HepG2 (cell line): ENCODE data around the gene SH2D7. TPM values are rescaled to one million over a fixed set of nuclear protein-coding genes. Genes with fewer than 3 reads are reported as not detected.

Experiments used
- BHLHE40 ChIP-seq: IDR thresholded peaks from 2 replicates; pipeline ENCODE4 v1.6.1; 2011; ENCODE audit warnings: low read length, improper control_type of control experiment
- ETV5 ChIP-seq: IDR thresholded peaks from 2 replicates; pipeline ENCODE4 v1.6.1; 2018; ENCODE audit warnings: missing biosample characterization, missing genetic modification reagents, inconsistent platforms, borderline replicate concordance
- HNF4G ChIP-seq, 2 experiments: sonication (generic) in 1 of 2; formaldehyde crosslinking in 1 of 2; IDR thresholded peaks; 2 replicates each; pipeline versions ENCODE4 v1.4.0 to v1.6.1; 2011 to 2020; ENCODE audit warnings: borderline replicate concordance in 2 of 2, low read depth in 2 of 2, mild to moderate bottlenecking in 2 of 2, low read length in 1 of 2, missing genetic modification reagents in 1 of 2, moderate library complexity in 1 of 2
- SMYD3 ChIP-seq: sonication (generic); formaldehyde crosslinking; IDR thresholded peaks from 2 replicates; pipeline ENCODE4 v1.8.1; 2023; ENCODE audit warnings: mild to moderate bottlenecking, missing genetic modification reagents
- U2AF1 ChIP-seq: fragments of 200-400 bp; formaldehyde crosslinking; optimal IDR thresholded peaks from 2 replicates; pipeline ENCODE3; 2017; ENCODE audit warnings: mild to moderate bottlenecking, low read depth, low read length
- ZBTB3 ChIP-seq: sonication (generic); formaldehyde crosslinking; IDR thresholded peaks from 2 replicates; pipeline ENCODE4 v1.4.0; 2020; ENCODE audit warnings: low read depth, mild to moderate bottlenecking, moderate library complexity, missing genetic modification reagents, borderline replicate concordance
- ZNF207 ChIP-seq: fragments of 450-650 bp; IDR thresholded peaks from 2 replicates; pipeline ENCODE4 v1.6.1; 2016; ENCODE audit warnings: antibody characterized with exemption, borderline replicate concordance
- ZNF251 ChIP-seq: sonication (generic); formaldehyde crosslinking; IDR thresholded peaks from 2 replicates; pipeline ENCODE4 v1.9.0; 2021; ENCODE audit warnings: mild to moderate bottlenecking, missing genetic modification reagents
- ZNF605 ChIP-seq: sonication (generic); formaldehyde crosslinking; IDR thresholded peaks from 2 replicates; pipeline ENCODE4 v1.8.0; 2022; ENCODE audit warnings: mild to moderate bottlenecking, missing genetic modification reagents
- ZNF687 ChIP-seq: sonication (generic); formaldehyde crosslinking; IDR thresholded peaks from 2 replicates; pipeline ENCODE4 v1.5.1; 2020; ENCODE audit warnings: mild to moderate bottlenecking, missing genetic modification reagents, moderate library complexity
- polyA plus RNA-seq, 8 experiments: library from polyadenylated mRNA; depleted of rRNA in 3 of 8; stranded (reverse) in 7 of 8; unstranded in 1 of 8; fragments of >200 nt; fragmentation: Illumina TruSeq in 4 of 8; extraction: Trizol in 4 of 8; gene quantifications; 2 replicates each; pipeline versions ENCODE4 v1.2.1 to v1.2.3, GENCODE V29; 2011 to 2016; ENCODE audit warnings: low read depth in 4 of 8, missing spikeins in 1 of 8, mixed read lengths in 1 of 8; ENCODE audit not compliant: insufficient read depth in 1 of 8
- total RNA-seq, 5 experiments: library from RNA; depleted of rRNA; stranded (reverse); fragments of >200 nt; fragmentation: Illumina TruSeq; extraction: Trizol; gene quantifications; 2 replicates each; pipeline ENCODE4 v1.2.3, GENCODE V29; 2016; ENCODE audit warnings: low read depth in 1 of 5
- TF ChIP-seq, protein P1 (sequence below): sonication (generic); formaldehyde crosslinking; IDR thresholded peaks from 2 replicates; pipeline ENCODE4 v1.4.0; 2020; ENCODE audit warnings: mild to moderate bottlenecking, missing genetic modification reagents, borderline replicate concordance
- TF ChIP-seq, protein P2 (sequence below): sonication (generic); formaldehyde crosslinking; IDR thresholded peaks from 2 replicates; pipeline ENCODE4 v1.4.0; 2020; ENCODE audit warnings: missing genetic modification reagents

SH2D7 gene
- total and polyA plus RNA-seq, 2 of the 13 experiments (the other 11 are each of a cell fraction or from before 2014, with no cell fraction given), result not detected

GRCh38 chr15:78105476-78106241, 13.3 kb downstream of the SH2D7 start (continued):
- TF ChIP-seq ZNF687 (peak; percentile 46), U2AF1 (no peak), ZNF207 (no peak), BHLHE40 (0 out of 2 replicates have a peak, but pooled peaks have one; percentile 5), ETV5 (CRISPR knock-in tag) (peak; percentile 41; the same call in 1 of the 2 replicates), SMYD3 (CRISPR knock-in tag) (no peak), ZNF605 (CRISPR knock-in tag) (0 out of 2 replicates have a peak, but pooled peaks have one; percentile 41), ZBTB3 (no peak), HNF4G (IDR thresholded peaks at IDR 0.05; ENCODE audit: borderline replicate concordance, low read depth, low read length) (0 out of 2 replicates have a peak, but pooled peaks have one; percentile 17), HNF4G (CRISPR knock-in tag; IDR thresholded peaks at IDR 0.05; ENCODE audit: borderline replicate concordance, low read depth) (no peak), ZNF251 (CRISPR knock-in tag) (no peak)
- TF ChIP-seq, protein P1, sequence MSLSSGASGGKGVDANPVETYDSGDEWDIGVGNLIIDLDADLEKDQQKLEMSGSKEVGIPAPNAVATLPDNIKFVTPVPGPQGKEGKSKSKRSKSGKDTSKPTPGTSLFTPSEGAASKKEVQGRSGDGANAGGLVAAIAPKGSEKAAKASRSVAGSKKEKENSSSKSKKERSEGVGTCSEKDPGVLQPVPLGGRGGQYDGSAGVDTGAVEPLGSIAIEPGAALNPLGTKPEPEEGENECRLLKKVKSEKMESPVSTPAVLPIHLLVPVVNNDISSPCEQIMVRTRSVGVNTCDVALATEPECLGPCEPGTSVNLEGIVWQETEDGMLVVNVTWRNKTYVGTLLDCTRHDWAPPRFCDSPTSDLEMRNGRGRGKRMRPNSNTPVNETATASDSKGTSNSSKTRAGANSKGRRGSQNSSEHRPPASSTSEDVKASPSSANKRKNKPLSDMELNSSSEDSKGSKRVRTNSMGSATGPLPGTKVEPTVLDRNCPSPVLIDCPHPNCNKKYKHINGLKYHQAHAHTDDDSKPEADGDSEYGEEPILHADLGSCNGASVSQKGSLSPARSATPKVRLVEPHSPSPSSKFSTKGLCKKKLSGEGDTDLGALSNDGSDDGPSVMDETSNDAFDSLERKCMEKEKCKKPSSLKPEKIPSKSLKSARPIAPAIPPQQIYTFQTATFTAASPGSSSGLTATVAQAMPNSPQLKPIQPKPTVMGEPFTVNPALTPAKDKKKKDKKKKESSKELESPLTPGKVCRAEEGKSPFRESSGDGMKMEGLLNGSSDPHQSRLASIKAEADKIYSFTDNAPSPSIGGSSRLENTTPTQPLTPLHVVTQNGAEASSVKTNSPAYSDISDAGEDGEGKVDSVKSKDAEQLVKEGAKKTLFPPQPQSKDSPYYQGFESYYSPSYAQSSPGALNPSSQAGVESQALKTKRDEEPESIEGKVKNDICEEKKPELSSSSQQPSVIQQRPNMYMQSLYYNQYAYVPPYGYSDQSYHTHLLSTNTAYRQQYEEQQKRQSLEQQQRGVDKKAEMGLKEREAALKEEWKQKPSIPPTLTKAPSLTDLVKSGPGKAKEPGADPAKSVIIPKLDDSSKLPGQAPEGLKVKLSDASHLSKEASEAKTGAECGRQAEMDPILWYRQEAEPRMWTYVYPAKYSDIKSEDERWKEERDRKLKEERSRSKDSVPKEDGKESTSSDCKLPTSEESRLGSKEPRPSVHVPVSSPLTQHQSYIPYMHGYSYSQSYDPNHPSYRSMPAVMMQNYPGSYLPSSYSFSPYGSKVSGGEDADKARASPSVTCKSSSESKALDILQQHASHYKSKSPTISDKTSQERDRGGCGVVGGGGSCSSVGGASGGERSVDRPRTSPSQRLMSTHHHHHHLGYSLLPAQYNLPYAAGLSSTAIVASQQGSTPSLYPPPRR (CRISPR knock-in tag), result no peak
- TF ChIP-seq, protein P2, sequence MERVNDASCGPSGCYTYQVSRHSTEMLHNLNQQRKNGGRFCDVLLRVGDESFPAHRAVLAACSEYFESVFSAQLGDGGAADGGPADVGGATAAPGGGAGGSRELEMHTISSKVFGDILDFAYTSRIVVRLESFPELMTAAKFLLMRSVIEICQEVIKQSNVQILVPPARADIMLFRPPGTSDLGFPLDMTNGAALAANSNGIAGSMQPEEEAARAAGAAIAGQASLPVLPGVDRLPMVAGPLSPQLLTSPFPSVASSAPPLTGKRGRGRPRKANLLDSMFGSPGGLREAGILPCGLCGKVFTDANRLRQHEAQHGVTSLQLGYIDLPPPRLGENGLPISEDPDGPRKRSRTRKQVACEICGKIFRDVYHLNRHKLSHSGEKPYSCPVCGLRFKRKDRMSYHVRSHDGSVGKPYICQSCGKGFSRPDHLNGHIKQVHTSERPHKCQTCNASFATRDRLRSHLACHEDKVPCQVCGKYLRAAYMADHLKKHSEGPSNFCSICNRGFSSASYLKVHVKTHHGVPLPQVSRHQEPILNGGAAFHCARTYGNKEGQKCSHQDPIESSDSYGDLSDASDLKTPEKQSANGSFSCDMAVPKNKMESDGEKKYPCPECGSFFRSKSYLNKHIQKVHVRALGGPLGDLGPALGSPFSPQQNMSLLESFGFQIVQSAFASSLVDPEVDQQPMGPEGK (CRISPR knock-in tag), result 0 out of 2 replicates have a peak, but pooled peaks have one; percentile 28
